Lung microvascular endothelial cell (primary cell): ENCODE results near the gene MMS22L. TPM values are rescaled to one million over a fixed set of nuclear protein-coding genes. Genes with fewer than 3 reads are reported as not detected.
A peak's percentile ranks its signal among the peaks of the same experiment; 100 is the strongest.
"Not testable (repeated sequence)": the region's sequence is repeated elsewhere in the genome, so short reads cannot be mapped to it uniquely, and the experiment has no call there.

Experiments
- DNase-seq, 2 donors: peaks; one replicate each; pipeline versions ENCODE4 v3.0.0 to v3.0.0-alpha.2; 2010; ENCODE audit warnings: low read depth in 2 of 2
- total RNA-seq: library from RNA; depleted of rRNA; stranded (reverse); fragments of >200 nt; gene quantifications from 2 replicates; pipeline ENCODE4 v1.2.1, GENCODE V29; 2014

The MMS22L gene
- total RNA-seq, 1 donor from 2014 or later, result 3.4 TPM

DNA sequence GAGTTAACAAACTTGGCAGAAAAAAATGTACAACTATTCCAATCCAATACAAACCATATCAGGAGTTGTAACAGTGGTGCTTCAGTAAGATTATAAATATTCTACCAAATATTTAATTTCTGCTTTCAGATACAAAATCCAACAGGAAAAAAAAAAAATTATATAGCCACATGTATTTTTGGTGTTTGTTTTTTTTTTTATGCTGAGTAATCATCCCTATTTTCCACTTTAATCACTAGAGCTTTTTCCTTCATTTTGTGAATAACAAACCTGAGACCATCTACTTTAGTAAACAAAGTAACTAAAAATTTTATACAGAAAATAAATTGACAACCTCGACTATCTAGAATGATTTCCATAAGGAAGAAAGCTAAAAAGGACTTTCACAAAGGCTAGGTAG, 36.2 kb downstream of the MMS22L start:
- DNase-seq, result no peak

GRCh38 chr6:97240222-97240621, 42.8 kb downstream of the MMS22L start:
- peak; percentile 68 to 92 for DNase-seq

DNA sequence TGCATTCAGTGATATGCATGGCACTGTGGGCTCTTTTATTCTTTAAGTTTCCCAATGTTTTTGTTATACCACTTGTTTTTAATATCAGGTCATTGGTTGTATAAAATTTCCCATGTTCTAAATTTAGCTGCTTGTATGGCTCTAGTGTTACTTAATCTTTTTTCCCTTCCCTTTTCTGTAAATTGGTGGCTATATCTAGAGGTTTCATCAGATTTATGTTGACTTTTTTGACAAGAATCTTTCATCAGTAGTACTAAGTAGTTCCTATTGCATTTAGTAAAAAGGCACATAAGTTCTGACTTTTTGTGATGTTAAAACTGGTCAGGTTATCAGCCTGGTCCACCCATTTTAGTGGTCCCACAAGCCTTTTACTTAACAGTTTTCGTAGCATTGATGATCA, 51.1 kb downstream of the MMS22L start:
- no peak for DNase-seq

DNA sequence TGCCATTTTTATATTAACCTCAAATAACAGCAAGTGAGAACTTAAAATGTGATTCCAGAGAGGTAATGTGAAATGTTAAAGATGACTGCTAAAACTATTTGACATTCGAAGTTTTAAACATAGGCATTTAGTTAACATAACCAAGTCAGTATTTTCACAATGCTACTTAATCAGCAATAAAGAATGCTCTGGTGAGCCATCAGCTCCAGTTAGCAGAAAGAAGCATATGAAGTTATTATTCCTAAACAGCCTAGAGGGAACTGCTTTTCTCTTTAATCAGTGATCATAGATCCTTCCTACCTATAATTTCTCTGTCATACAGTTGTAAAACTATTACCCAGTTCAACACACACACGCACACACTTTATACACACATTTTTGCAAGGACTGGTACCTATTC, 60.1 kb downstream of the MMS22L start:
- DNase-seq, result no peak

GRCh38 chr6:97218912-97219311, 64.1 kb downstream of the MMS22L start:
- no peak for DNase-seq

DNA sequence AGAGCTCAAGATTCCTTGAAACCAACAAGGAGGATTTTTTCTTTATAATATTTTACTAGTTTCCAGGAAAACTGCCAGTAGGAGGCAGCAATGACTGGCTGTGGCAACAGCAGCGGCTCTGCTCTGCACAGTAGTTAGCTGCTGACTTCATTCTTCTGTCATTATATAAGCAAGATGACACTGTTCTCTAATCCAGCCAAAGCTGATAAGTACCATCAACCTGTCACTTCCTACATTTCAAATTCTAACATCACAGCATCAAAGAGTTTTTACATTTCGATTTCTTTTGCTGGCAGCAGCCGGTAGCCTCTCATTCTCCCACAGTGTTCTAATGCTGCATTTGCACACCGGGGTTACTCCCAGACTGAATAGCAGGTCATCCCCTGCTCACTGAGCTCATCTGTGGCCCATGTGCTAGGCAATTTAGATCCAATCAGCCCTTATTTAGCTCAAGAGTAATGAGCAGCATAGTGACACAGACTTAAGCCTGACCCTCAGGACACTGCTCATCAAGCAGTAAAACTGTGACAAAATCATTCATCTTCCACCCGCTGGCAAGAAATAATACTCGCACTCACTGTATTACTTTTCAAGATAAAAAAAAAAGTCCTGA, 67.8 kb downstream of the MMS22L start:
- peak; percentile 61 to 70 for DNase-seq

DNA sequence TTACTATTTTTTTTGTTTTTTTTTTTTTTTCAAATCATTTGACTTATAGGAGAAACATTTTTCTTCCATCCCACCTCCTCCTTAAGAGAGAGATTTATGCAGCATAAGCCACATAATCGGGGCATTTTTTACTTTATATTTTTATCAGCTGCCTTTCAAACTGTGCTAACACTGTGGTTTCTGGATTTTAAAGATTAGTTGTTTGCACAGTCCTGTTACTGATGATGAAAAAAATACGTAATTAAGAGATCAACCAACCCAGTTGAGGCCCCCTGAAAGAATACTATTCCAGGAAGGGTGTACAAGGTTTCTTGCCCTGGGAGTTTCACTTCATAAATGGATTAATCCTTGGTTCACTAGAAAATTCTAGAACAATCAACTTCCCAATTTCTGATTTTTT, 68.3 kb downstream of the MMS22L start:
- DNase-seq, result no peak

DNA sequence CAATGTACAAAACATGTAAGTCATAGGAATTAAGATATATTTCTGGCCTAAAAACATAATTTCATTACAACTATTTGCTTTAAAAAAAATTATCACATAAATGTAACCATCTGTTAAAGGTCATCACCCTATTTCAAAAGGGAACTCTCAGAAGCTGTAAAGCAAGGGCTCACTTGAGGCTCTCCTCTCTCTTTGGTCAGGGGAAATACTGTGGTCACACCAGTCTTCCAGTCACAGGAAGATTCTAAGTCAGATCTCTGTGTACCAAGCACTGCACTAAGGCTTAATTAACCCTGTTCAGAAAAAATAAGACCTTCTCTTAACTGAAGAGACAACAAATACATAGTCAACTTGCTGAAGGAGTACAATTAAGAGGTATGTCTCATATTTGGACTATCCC, 75.6 kb downstream of the MMS22L start:
- DNase-seq, result no peak

DNA sequence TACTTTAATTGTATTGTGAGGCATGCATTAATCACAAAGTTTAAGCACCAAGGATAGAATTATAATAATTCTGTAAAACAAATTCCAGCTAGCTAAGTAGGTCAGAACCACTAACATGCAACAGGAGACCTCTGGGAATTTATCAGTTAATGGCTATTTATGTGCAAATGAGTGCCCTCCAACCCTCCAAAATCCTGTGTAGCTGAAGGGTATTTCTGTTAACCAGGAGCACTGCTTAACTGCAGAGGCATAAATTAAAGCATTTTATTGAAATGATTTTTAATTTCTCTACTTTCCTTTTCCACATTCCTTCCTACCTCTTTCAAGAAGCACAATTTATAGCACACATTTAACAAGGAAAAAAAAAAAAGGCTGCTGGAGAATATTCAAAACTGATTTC, 77.0 kb downstream of the MMS22L start:
- no peak for DNase-seq

GRCh38 chr6:97203343-97203742, 79.7 kb downstream of the MMS22L start:
- DNase-seq, result no peak

DNA sequence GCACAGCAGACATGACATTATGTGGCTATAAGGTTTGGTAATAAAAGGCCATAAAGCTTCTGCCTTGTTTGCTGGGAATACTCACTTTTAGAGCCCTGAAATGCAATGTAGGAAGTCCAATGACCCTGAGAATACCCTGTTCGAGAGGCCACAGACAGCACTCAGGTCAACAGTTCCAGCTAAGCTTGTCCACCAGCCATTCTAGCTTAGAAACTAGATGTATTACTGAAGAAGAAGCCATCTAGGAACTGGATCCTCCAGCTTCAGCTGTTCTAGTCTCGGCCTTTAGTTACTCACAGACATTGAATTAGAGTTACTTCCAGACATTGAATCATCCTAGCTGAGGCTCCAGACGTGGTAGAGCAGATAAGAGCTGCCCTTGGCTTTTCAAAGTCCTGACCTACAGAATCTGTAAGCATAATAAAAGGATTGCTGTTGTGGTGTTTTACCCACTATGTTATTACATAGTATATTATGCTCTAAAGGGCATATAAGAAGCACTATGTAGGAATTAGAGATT, 84.9 kb downstream of the MMS22L start:
- DNase-seq, result no peak

DNA sequence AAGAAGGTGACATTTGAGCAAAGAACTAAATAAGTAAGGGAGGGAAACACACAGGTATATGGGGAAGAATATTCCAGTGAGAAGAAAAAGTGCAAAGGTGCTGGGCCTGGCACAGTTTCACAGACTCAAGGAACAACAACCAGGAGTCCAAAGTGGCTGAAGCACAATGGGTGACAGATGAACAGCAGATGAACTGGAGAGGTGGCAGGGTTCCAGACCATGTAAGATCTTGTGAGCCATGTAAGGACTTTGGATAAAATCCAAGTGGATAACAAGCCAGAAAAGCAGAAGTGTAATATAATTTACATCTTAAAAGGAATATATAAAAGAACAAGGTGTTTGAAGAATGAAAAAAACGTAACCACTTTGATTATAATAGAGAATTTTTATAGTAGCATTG, 87.9 kb downstream of the MMS22L start:
- DNase-seq, result peak in 1 of 2 donors; percentile 49

GRCh38 chr6:97189767-97190166, 93.2 kb downstream of the MMS22L start:
- DNase-seq, result peak in 1 of 2 donors; percentile 65

GRCh38 chr6:97187951-97188350, 95.1 kb downstream of the MMS22L start:
- no peak for DNase-seq

DNA sequence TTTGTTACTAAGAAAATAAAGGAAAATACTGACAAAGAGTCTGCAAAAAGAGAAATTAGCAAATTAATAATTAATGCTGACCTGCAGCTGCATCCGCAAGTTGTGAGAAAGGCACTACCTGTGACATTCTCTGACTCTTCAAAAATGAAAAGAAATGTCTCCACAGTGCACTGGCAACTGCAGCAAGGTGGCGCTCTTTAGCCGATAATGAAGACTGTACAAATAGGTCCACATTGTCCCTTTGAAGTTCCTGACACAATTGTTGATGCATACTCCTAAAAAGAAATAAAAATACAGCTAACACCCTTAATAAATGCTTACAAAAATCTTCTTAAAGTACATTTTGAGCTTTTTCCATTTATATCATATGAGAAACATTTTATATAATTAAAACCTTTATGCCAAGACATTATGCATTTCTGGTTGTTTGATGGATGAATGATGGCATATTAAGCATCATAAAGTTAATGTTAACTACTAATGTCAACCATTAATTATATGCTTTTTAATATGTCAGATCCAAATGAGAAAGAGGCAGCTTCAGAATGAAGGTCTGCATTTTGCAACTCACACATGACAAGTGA, 96.5 kb downstream of the MMS22L start:
- DNase-seq, result peak; percentile 74 to 82

- no peak for DNase-seq
Observed at GRCh38 chr6:97177905-97178304, 105.1 kb downstream of the MMS22L start.

- DNase-seq, result peak in 1 of 2 donors; percentile 4
Observed at GRCh38 chr6:97176468-97176867, 106.5 kb downstream of the MMS22L start.

DNA sequence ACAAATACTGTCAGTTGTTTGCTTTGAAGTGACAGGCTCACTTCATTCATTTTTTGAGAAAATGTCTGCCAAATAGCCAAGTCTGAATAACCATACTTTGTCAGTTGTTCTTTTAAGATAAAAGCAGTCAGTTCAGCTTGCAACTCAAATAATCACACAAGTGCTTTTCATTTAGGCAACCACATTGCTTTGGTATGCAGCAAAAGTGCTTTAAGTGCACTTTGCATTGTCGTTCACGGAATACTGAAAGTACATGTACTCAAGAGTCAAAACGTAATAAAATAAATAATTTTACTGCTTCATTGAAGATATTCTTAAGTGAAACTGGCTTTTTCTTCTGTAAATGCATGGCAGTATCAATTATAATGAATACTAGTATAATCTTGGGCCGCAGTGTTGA, 107.2 kb downstream of the MMS22L start:
- DNase-seq, result no peak

GRCh38 chr6:97174471-97174870, 108.5 kb downstream of the MMS22L start:
- no peak for DNase-seq

- no peak for DNase-seq
Observed at GRCh38 chr6:97160280-97160679, 122.7 kb downstream of the MMS22L start.

GRCh38 chr6:97155447-97155846, 127.6 kb downstream of the MMS22L start:
- not testable (repeated sequence) for DNase-seq

GRCh38 chr6:97154015-97154414, 129.0 kb downstream of the MMS22L start:
- no peak for DNase-seq

GRCh38 chr6:97151601-97152000, 131.4 kb downstream of the MMS22L start:
- no peak for DNase-seq
